ENCODE measurements around the gene SORL1. TPM values are rescaled to one million over a fixed set of nuclear protein-coding genes. Genes with fewer than 3 reads are reported as not detected.

Gene SORL1
- total and polyA plus RNA-seq, 9 of the 15 experiments (the other 6 are each of a cell fraction or from before 2014, with no cell fraction given) = 0.01 to 0.66 TPM; not detected in 7

- no peak for TF ChIP-seq FOSL1 (tag; conservative IDR thresholded peaks at IDR 0.05)
Observed at GRCh38 chr11:121459413-121460017, 7.4 kb downstream of the SORL1 start (continued).

GRCh38 chr11:121460941-121461514 lies 8.9 kb downstream of the SORL1 start:
- Histone ChIP-seq H3K4me1 (replicated peaks in 1 of 2; ENCODE audit: control insufficient read depth in 2 of 2, insufficient read depth in 2 of 2, low read length in 2 of 2) (no peaks in the 10 kb centered on the region), H3K9me1 (ENCODE audit: control insufficient read depth, insufficient read depth, low read length) (no peaks in the 10 kb centered on the region), H2AFZ (ENCODE audit: low read depth, low read length) (no peak overlapping the region), H3K4me2 (ENCODE audit: insufficient read depth, low read length) (no peak overlapping the region), H3K27ac (ENCODE audit: extremely low read depth, low read depth, low read length) (no peak overlapping the region), H4K20me1 (replicated peaks; ENCODE audit: control insufficient read depth, insufficient read depth, low read length) (no peaks in the 10 kb centered on the region), H3K9me3 (replicated peaks; ENCODE audit: control insufficient read depth, insufficient read depth, low read depth, low read length) (no peaks in the 10 kb centered on the region), H3K79me2 (ENCODE audit: control insufficient read depth, insufficient read depth, low read length) (no peaks in the 10 kb centered on the region), H3K27me3 (ENCODE audit: control insufficient read depth in 2 of 2, insufficient read depth in 2 of 2, low read length in 2 of 2) (peaks cover 0 to 21% of the 10 kb centered on the region in 2 experiments; a peak in 3 of 5 replicates), H3K4me3 (no peak overlapping the region), H3K9ac (ENCODE audit: insufficient read depth in 1 of 2, low read depth in 2 of 2, low read length in 2 of 2) (no peak overlapping the region), H3K36me3 (ENCODE audit: control insufficient read depth, insufficient read depth, low read length) (no peaks in the 10 kb centered on the region)
- DNase-seq (ENCODE audit: extremely low read depth in 1 of 4, low spot score in 3 of 4) (no peak), ATAC-seq (no peak), FAIRE-seq (no peak)
- ChIA-PET CTCF (ENCODE audit: low intra/inter-chr PET ratio) (no interaction called here), POLR2A (no interaction called here)
- in situ Hi-C loops (cut with MboI) = no loop called here
- intact Hi-C loops (cut with micrococcal nuclease) = no loop called here
- WGBS (ENCODE audit: insufficient coverage, low coverage, missing lambda C conversion rate) = 0% methylated on average over 4 of the region's 4 CpGs
- BruUV-seq (replicated peaks) = no TSS peak
- TF ChIP-seq KAT2B (IDR thresholded peaks at IDR 0.05; ENCODE audit: low read depth, low read length) = no peak
- no peak for TF ChIP-seq MTA2 (IDR thresholded peaks at IDR 0.05; ENCODE audit: low read depth)
- no peak for TF ChIP-seq DDX20 (tag; IDR thresholded peaks at IDR 0.05; ENCODE audit: low read depth)
- no peak for TF ChIP-seq SRSF1 (IDR thresholded peaks at IDR 0.05; ENCODE audit: low read depth, low read length)
- no peak for TF ChIP-seq NR4A1 (CRISPR knock-in tag; IDR thresholded peaks at IDR 0.05)
- no peak for TF ChIP-seq NR4A1 (tag; IDR thresholded peaks at IDR 0.05)
- no peak for TF ChIP-seq MGA (IDR thresholded peaks at IDR 0.05)
- no peak for TF ChIP-seq KLF10 (CRISPR knock-in tag; IDR thresholded peaks at IDR 0.05)
- TF ChIP-seq HNRNPH1 (optimal IDR thresholded peaks at IDR 0.05; ENCODE audit: low read depth, low read length) = no peak
